ENCODE data around the gene COPS7B.

Gene COPS7B

GRCh38 chr2:231819447-231820042, 33.3 kb downstream of the COPS7B start:
- TF ChIP-seq CTCF (IDR thresholded peaks at IDR 0.05) = no peak
- DNase-seq = no peak
- H3K36me3 Mint-ChIP-seq (ENCODE audit: low read depth) = peaks cover 20% of the 10 kb centered on the region
- H3K27ac Mint-ChIP-seq = no peak overlapping the region
- peaks cover 6% of the 10 kb centered on the region for H3K27me3 Mint-ChIP-seq (ENCODE audit: low read depth, poor library complexity)
- H3K4me3 Mint-ChIP-seq = no peak overlapping the region
- peaks cover 35% of the 10 kb centered on the region for H3K9me3 Mint-ChIP-seq
- no peaks in the 10 kb centered on the region for H3K4me1 Mint-ChIP-seq

- DNase-seq = no peak
- Mint-ChIP-seq H3K27me3 (ENCODE audit: low read depth, poor library complexity) (peaks cover 6% of the 10 kb centered on the region), H3K9me3 (peaks cover 27% of the 10 kb centered on the region), H3K4me3 (no peak overlapping the region), H3K36me3 (ENCODE audit: low read depth) (peaks cover 7% of the 10 kb centered on the region), H3K27ac (no peak overlapping the region), H3K4me1 (no peaks in the 10 kb centered on the region)
- TF ChIP-seq CTCF (IDR thresholded peaks at IDR 0.05) = no peak
Measured at GRCh38 chr2:231820786-231821303, 34.6 kb downstream of the COPS7B start.

DNA sequence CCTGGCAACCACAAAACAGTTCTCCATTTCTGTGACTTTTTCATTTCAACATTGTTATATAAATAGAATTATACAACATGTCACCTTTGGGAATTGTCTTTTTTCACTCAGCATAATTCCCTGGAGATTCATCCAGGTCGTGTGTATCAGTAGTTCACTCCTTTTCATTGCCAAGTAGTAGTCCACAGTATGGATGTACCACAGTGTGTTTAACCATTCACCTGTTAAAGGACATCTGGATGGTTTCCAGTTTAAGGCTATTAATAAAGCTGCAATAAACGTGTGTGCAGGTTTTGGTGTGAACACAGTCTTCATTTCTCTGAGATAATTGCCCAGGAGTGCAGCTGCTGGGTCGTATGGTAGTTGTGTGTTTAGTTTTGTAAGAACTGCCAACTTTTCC, 35.7 kb downstream of the COPS7B start:
- no peak for DNase-seq
- H3K4me3 Mint-ChIP-seq = no peak overlapping the region
- H3K9me3 Mint-ChIP-seq = peaks cover 21% of the 10 kb centered on the region
- peaks cover 6% of the 10 kb centered on the region for H3K27me3 Mint-ChIP-seq (ENCODE audit: low read depth, poor library complexity)
- H3K27ac Mint-ChIP-seq = no peak overlapping the region
- TF ChIP-seq CTCF (IDR thresholded peaks at IDR 0.05) = no peak
- no peaks in the 10 kb centered on the region for H3K4me1 Mint-ChIP-seq
- H3K36me3 Mint-ChIP-seq (ENCODE audit: low read depth) = no peaks in the 10 kb centered on the region

DNA sequence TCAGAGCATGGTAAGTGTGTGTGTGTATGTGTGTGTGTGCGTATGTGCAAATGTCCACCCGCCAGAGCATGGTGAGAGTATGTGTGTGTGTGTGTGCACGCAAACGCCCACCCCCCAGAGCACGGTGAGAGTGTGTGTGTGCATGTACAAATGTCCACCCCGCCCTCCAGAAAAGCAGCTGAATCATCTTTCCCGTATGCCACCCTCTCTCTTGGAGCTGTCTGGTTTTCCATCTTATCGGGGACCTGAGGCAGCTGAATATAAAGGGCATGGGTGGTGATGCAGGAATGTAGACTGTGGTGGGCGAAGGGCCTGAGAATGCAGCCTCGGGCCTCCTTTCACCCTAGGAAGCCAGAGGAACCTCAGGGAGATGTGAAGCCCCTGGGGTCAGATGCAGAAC, 66.9 kb downstream of the COPS7B start:
- Mint-ChIP-seq H3K27me3 (ENCODE audit: low read depth, poor library complexity) (peaks cover 25% of the 10 kb centered on the region), H3K36me3 (ENCODE audit: low read depth) (no peaks in the 10 kb centered on the region), H3K27ac (no peak overlapping the region), H3K4me1 (no peaks in the 10 kb centered on the region), H3K9me3 (peaks cover 31% of the 10 kb centered on the region), H3K4me3 (no peak overlapping the region)
- no peak for TF ChIP-seq CTCF (IDR thresholded peaks at IDR 0.05)
- no peak for DNase-seq

GRCh38 chr2:231854616-231855125, 68.4 kb downstream of the COPS7B start:
- Mint-ChIP-seq H3K27me3 (ENCODE audit: low read depth, poor library complexity) (peaks cover 32% of the 10 kb centered on the region), H3K4me3 (no peak overlapping the region), H3K36me3 (ENCODE audit: low read depth) (no peaks in the 10 kb centered on the region), H3K9me3 (peaks cover 15% of the 10 kb centered on the region), H3K4me1 (no peaks in the 10 kb centered on the region), H3K27ac (no peak overlapping the region)
- DNase-seq = no peak
- TF ChIP-seq CTCF (IDR thresholded peaks at IDR 0.05) = no peak

GRCh38 chr2:231856959-231857358, 70.7 kb downstream of the COPS7B start:
- H3K4me3 Mint-ChIP-seq = no peak overlapping the region
- no peaks in the 10 kb centered on the region for H3K4me1 Mint-ChIP-seq
- TF ChIP-seq CTCF (IDR thresholded peaks at IDR 0.05) = no peak
- peaks cover 33% of the 10 kb centered on the region for H3K27me3 Mint-ChIP-seq (ENCODE audit: low read depth, poor library complexity)
- H3K9me3 Mint-ChIP-seq = peaks cover 3% of the 10 kb centered on the region
- H3K27ac Mint-ChIP-seq = no peak overlapping the region
- no peaks in the 10 kb centered on the region for H3K36me3 Mint-ChIP-seq (ENCODE audit: low read depth)
- no peak for DNase-seq
